ENCODE data around the gene KPNA1.

GRCh38 chr3:122536632-122537001 is 21.9 kb upstream of the KPNA1 start:
- no peak for TF ChIP-seq POLR2A (IDR thresholded peaks at IDR 0.05; ENCODE audit: low read length)
- no peak for TF ChIP-seq GATA1 (IDR thresholded peaks at IDR 0.05; ENCODE audit: low read depth, low read length)
